ENCODE results near the gene KRTAP13-1.

KRTAP13-1 gene, protein sequence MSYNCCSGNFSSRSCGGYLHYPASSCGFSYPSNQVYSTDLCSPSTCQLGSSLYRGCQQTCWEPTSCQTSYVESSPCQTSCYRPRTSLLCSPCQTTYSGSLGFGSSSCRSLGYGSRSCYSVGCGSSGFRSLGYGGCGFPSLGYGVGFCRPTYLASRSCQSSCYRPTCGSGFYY

DNA sequence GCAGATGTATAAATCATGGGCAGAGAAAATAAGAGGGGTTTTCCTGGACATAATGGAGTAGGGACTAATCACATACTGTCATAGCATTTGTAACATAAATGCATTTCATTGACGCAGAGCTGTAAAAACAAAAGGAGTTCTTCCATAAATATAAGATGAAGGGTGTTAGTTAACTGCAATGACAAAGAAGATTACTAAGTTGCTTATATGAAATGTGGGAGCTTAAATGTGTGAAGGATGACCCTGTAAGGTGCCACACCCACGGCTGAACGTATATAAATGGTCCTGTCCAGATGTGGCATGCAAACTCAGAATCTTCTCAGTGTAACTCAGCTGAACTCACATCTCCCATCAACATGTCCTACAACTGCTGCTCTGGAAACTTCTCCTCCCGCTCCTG, at the start of gene KRTAP13-1:
TSS of gene KRTAP13-1 (plus strand) at position 301 of the 400 bp plus-strand sequence. CDS start at position 357, 56 bp downstream.
- no peak for DNase-seq

DNA sequence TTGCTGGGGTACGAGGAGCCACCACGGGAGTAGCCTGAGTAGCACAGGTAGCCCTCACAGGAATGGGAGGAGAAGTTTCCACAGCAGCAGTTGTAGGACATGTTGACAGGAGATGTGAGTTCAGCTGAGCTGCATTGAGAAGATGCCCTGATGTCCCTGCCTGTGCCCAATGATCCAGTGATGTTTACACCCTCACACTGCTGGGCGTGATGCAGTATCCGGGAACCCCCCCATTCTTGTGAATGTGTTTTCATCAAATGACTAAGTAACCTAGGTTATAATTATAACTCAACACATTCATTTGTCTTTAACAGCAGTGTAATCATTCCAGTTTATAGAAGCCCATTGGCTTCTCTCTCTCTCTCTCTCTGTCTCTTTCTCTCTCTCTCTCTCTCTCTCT, 47.3 kb upstream of the KRTAP13-1 start, which contains the start of gene KRTAP23-1:
TSS of gene KRTAP23-1 (minus strand) at position 101 of the 400 bp plus-strand sequence. CDS start at position 101, 0 bp downstream.
- DNase-seq: no peak

DNA sequence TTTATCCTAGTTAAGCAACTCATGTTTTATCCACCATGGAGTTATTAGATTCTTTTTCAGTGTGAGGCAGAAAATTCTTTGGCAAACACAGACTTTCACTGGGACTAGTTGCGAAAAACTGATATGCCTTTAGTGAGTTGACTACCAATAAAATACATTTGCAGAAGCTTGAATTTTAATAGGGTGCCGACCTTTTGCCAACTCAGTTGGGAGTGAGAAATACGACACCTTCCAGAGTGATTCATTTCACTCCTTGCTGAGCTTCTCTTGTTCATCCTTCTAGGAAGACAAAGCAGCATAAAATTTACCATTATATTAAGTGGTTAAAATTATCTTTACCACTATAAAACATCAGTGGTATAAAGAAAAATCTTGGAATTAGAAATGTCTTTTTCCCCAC, 46.3 kb upstream of the KRTAP13-1 start:
- DNase-seq: no peak

DNA sequence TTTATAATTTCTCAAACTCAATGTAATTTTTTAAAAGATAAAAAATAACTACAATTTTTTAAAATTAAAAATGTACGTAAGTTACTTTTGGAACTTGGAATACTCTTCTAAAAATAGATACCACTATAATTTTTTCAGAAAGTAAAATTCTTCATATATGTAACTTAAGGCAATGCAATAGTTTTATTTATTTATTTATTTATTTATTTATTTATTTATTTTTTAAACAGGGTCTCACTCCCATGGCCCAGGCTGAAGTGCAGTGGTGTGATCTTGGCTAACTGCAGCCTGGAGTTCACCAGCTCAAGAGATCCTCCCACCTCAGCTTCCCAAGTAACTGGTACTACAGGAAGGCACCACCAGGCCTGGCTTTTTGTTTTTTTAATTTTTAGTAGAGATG, 44.3 kb upstream of the KRTAP13-1 start:
- no peak for DNase-seq

DNA sequence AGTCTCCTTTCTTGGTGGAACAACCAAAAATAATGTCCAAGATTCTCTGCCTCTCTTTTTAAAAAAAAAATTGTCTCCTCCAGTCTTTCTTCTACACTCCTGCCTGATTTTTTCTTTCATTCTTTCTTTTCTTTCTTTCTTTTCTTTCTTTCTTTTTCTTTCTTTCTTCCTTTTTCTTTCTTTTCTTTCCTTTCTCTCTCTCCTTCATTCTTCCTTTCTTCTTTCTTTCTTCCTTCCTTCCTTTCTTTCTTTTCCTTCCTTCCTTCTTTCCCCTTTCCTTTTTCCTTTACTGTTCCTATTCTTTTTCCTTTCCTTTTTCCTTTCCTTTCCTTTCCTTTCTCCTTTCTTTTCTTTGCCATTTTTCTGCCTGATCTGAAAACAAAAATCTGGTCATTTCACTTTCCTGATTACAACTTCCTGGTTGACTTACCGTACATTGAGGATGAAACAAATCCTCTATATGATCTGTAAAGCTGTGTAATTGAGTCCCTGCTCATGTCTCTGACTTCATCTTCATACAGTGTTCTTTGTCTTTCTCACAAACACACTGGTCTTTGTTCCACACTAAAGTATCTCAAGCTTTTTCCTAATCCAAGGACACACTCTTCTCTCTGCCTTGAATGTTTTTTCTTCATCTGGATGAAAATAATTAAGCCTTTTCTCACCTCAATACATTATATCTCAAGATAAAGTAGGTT, 41.4 kb upstream of the KRTAP13-1 start:
- DNase-seq: no peak

DNA sequence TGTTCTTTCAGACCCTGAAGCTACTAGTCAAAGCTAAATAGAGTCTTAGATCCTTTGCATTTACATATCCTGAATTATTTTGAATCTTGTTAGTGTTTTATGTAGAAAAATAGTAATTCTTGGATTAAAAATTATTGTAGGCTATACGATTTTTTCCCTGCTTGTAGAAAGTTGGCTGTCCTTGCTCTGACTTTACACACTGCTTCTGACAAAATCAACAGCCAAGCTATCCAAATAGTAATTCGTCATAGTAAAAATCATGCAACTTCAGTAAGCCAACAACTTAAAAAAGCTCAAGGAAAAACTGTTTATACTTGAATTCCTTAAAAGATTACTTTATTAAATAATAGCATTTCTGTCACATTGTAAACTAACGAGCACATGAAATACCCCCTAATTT, 39.9 kb upstream of the KRTAP13-1 start:
- DNase-seq: no peak

DNA sequence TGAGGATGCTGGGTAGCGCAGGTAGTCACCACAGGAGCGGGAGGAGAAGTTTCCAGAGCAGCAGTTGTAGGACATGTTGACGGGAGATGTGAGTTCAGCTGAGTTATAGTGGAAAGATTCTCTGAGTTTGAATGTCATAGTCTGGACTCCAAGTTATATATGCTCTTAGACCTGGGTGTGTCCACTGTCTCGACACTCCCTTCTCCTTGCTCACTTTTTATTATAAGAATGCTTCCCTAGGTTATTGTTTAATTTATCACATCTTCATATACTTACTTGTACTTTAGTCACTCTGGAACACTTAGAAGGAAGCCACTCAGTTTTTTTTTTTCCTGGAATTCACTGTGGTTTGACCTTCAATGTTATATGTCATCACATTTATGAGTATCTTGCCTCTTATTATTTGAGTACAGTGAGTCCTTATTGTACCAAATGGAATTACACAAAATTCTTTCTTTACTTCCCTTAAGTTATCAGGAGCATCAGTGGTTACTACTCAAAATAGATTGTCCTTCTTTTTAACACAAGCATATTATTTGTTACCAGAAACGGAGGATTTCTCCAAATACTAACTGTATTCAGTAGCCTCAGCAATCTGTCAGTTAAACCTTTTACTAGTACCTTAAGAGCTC, 23.6 kb upstream of the KRTAP13-1 start, which contains the start of gene KRTAP13-2:
TSS of gene KRTAP13-2 (minus strand) at position 133 of the 632 bp plus-strand sequence. CDS start at position 75, 58 bp downstream.
- no peak for DNase-seq

DNA sequence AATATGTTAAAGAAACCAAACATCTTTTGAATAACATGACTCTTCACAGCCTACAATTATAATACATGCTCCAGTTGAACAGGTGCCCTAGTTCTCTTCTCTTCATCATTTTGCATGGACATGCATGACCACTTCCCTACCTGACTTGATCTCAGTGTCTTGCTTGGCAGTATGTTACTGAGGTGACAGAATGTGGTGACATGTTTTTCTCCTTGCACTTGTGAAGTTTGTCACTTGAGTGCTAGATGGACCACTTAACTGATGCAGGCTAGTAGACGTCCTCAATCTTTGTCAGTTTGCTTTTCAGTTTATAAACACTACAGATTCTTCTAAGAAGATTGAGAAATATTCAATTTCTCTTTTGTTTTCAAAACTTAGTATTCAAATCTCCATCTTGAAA, 13.6 kb upstream of the KRTAP13-1 start:
- DNase-seq: no peak

DNA sequence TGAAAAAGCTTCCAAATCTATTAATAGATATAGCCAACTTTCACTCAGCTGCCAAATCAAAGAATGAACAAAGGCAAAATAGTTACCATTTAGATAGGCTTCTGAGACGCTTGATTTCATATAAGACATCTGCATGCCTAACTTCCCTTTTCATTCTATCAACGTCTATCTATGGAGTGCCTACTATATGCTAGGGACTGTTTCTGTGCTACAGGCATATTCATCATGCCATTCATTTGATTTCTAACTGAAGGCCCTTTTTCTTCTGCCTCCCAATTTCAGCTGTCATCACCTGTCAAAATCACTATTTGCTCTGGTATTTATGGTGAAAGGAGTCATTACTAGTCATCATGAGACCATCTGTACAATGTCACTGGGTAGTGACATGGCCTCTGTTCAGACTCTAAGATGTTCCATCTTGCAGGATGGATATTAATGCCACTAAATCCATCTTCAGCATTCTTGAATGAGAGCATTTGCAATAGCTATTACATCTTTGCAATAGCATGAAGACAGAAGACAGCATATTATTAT, 4.3 kb upstream of the KRTAP13-1 start:
- DNase-seq: no peak

DNA sequence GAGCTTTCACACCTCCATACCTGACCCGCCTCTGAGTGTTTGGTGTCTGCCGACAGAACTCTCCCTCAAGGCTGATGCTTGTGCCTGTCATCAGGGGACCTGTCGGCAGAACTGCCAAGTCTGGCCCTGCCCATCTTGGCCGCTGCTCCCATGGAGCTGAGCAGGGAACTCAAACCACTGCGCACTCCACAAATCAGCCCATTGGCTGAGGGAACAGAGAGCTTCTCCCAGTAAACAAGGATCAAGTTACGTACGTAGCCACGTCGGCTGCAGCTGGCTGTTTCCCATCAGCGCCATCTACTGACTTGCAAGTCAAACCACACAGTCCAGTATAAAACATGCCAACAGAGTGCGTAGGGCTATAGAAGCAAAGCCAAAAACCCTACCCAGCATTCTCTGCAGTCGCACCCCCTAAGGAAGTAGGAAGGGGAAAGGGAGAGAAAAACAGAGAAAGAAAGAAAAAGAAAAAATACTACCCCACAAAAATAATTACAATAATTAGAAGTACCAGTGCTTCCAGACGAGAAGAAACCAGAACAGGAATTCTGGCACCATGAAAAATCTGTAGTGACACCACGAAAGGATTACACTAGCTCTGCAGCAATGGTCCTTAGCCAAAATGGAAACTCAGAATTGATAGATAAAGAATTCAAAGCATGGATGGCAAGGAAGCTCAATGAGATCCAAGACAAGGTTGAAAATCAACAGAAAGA, 13.1 kb downstream of the KRTAP13-1 start:
- no peak for DNase-seq

DNA sequence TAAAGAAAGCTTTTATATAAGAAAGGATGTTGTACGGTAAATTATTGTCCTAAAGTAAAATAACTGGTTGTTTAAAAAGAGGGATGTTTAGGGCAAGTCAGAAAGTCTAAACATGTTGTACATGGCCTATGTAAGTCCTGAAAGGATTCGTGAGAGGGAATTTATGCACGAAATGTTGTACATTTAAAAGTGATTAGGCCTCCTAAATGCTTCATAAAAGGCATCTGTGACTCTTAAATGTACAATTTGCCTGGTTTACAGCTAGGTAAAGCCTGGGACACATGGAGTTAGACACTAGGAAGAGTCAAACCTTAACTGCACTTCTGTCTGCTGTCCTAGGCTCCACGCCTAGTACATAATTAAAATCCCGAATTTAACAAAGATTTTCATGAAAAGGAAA, 20.2 kb downstream of the KRTAP13-1 start:
- no peak for DNase-seq

DNA sequence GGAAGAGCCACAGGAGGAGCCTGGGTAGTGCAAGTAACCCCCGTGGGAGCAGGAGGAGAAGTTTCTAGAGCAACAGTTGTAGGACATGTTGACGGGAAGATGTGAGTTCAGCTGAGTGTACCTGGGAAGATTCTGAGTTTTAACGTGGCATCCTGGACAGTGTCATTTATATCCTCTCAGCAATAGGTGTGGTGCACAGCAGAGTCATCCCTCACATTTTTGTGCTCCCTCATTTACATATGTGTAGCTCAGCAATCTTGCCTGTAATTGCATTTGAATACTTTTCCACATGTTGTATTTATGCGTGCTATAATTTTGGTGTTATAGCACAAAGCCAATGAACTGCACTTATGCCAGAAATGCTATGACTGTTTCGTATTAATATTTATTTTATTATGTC, 30.0 kb downstream of the KRTAP13-1 start, which contains the start of gene KRTAP13-3:
TSS of gene KRTAP13-3 (minus strand) at position 101 of the 400 bp plus-strand sequence. CDS start at position 87, 14 bp downstream.
- DNase-seq: no peak

DNA sequence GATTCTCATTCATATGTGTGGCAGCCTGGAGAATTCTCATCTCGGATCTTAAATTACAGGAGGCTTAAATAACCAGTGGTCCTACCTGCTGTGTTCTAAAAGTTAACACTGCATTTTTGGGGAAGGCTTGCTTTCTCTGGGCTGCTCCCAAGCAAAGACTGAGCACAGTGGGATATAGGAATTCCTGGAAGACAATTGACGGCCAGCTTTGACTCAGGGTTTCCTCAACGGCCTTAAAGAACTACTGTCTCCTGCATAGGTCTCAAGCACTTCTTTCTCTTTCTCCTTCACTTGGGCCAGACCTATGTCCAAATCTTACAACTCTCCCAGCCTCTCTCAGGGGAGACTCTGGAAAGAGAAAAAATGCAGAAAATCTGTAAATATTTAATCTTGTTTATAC, 30.9 kb downstream of the KRTAP13-1 start:
- no peak for DNase-seq

DNA sequence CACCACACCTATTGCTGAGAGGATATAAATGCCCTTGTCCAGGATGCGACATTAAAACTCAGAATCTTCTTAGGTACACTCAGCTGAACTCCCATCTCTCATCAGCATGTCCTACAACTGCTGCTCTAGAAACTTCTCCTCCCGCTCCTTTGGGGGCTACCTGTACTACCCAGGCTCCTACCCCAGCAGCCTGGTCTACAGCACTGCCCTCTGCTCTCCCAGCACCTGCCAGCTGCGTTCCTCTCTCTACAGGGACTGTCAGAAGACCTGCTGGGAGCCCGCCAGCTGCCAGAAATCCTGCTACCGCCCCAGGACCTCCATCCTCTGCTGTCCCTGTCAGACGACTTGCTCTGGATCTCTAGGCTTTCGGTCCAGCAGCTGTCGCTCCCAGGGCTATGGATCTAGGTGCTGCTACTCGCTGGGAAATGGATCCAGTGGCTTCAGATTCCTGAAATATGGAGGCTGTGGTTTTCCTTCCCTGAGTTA, 34.4 kb downstream of the KRTAP13-1 start, which contains the start of gene KRTAP13-4:
TSS of gene KRTAP13-4 (plus strand) at position 51 of the 486 bp plus-strand sequence. CDS start at position 107, 56 bp downstream.
- no peak for DNase-seq

DNA sequence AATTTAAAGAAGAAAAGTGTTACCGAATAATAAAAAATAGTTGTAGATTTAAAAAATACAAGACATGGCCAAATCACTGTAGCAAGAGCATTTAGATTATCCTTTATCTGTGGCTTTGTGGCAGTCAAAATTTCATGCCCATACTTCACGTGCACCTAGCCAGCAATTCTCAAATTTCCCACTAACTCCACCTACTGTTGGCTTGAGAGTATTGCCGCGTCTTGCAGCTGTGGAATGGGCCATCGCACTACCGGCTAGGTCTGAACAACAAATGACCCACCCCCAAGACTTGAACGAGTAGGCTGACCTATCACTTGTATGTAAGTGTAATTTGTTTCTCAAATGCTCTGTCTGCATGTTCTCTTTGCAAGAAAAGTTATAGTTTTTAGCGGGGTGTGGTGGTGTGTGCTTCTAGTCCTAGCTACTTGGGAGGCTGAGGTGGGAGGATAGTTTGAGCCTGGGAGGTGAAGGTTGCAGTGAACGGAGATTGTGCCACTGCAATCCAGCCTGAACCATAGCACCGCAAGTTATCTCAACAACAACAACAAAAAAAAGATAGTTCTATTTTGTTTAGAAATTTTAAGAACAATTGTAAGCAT, 38.3 kb downstream of the KRTAP13-1 start:
- peak in 1 of 14 donors; percentile 1 for DNase-seq

DNA sequence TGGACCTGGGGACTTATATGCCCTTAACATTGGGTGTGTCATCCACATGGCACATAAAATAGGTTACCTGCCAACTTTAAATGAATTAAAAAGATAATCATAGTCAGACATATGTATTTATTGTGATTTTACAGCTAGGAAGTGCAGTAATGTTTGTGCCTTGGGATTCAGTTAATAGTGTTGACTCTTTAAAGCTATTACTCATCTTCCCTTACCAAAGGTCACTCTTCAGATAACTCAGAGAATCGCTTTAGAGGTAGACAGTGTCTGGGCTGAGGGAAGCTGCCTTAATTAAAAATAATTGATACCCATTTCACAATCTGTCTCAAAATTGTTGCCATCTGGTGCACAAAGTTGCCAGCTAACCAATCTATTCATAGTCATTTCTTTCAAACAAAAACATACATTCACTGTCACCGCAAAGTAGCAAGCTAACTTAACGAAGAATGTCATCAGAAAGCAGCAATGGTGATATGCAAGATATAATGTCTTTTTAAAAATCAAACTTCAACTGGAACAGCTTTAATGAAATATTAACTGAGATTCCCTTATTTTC, 41.3 kb downstream of the KRTAP13-1 start:
- no peak for DNase-seq

DNA sequence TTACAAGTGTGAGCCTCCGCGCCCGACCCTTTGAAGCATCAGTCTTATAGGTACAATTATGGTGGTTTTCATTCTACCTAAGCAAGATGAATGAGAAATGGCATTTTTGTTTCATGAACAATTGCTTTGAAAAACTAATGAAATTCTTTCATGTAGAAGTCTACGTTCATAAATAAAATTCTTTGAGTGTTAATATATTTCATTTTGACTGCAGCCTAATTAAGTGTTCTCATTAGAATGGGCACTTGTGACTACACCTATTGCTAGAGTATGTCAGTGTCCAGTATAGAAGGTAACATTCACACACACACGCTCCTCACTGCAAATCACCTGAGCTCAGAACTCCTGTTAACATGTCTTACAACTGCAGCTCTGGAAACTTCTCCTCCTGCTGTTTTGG, 44.1 kb downstream of the KRTAP13-1 start, which contains the start of gene KRTAP15-1:
TSS of gene KRTAP15-1 (plus strand) at position 301 of the 400 bp plus-strand sequence. CDS start at position 354, 53 bp downstream.
- no peak for DNase-seq

DNA sequence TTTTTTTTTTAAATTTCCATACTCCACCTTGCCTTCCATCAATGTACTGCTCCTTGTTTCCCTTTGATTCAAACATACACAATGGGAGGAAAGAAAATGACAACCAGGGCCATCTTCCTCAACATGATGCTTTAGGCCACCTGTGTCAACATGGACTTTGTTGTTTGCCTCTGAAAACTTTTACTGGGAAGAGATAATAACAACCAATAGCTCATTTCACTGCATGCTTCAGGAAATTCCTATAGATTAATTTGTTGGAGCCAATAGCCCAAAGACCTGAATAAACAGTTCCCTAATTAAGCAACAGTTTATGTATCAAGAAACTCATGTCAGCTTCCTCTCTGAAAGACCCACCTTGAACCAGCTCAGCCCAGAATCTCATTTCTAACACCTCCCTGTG, 47.4 kb downstream of the KRTAP13-1 start:
- DNase-seq: no peak

DNA sequence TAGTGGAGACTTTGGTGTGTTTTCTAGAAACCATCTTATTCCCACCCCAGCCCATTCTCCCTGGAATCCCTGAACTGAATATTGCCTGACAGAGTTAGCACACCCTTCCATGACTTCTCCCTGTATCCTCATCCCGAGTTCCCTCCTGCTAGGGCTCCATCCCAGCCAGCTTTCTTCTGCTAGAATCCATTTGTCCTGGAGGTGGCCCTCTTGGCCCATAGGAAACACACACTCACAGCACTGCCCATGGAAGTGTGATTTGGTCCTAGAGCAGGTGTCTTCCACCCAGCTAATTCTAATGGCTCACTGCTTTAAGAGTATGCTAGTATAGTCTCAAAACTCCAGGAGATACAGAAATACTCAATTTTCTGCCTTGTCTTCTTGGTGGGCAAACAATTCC, 48.4 kb downstream of the KRTAP13-1 start:
- DNase-seq: no peak
